AG10803 (cell line): ENCODE measurements around the gene INPP5K.

Experiments used
- DNase-seq: peaks from one replicate; pipeline ENCODE4 v3.0.0; 2010; ENCODE audit warnings: low read depth
- H3K4me3 ChIP-seq: 2 replicates; pipeline ENCODE4 v1.5.1; 2011; ENCODE audit warnings: mild to moderate bottlenecking, low read length, control low read depth
- CTCF ChIP-seq: conservative IDR thresholded peaks from 2 replicates; pipeline ENCODE4 v1.5.1; 2011; ENCODE audit warnings: mild to moderate bottlenecking, low read length, control low read depth, inconsistent platforms

The INPP5K gene

GRCh38 chr17:1473170-1473569, 43.2 kb downstream of the INPP5K start:
- no peak for DNase-seq
- TF ChIP-seq CTCF = no peak

GRCh38 chr17:1471911-1472821, 44.2 kb downstream of the INPP5K start:
- no peak overlapping the region for H3K4me3 ChIP-seq
- no peak for TF ChIP-seq CTCF
- no peak for DNase-seq

More at GRCh38 chr17:1473170-1473569, 43.2 kb downstream of the INPP5K start:
- no peak overlapping the region for H3K4me3 ChIP-seq

GRCh38 chr17:1471490-1471889, 44.9 kb downstream of the INPP5K start:
- no peak overlapping the region for H3K4me3 ChIP-seq
- no peak for TF ChIP-seq CTCF
- no peak for DNase-seq

GRCh38 chr17:1470755-1471462, 45.5 kb downstream of the INPP5K start:
- no peak for TF ChIP-seq CTCF
- DNase-seq = no peak

GRCh38 chr17:1470071-1470754, 46.2 kb downstream of the INPP5K start:
- no peak for TF ChIP-seq CTCF
- H3K4me3 ChIP-seq = no peak overlapping the region
- no peak for DNase-seq

More at GRCh38 chr17:1470755-1471462, 45.5 kb downstream of the INPP5K start:
- H3K4me3 ChIP-seq = no peak overlapping the region

- no peak for TF ChIP-seq CTCF
- no peak for DNase-seq
- no peak overlapping the region for H3K4me3 ChIP-seq
Observed at GRCh38 chr17:1469231-1469852, 47.1 kb downstream of the INPP5K start.
